IMR-90 (cell line): ENCODE measurements around the gene PNCK.

ENCODE experiments used
- CEBPB ChIP-seq: IDR thresholded peaks from 2 replicates; pipeline ENCODE4 v1.6.1; 2012; ENCODE audit warnings: low read depth, low read length, improper control_type of control experiment
- CHD1 ChIP-seq: IDR thresholded peaks from 2 replicates; pipeline ENCODE4 v1.6.1; 2012; ENCODE audit warnings: low read depth, low read length, improper control_type of control experiment
- CTCF ChIP-seq: conservative IDR thresholded peaks from 2 replicates; pipeline ENCODE4 v1.5.1; 2012; ENCODE audit warnings: mild to moderate bottlenecking, low read depth, low read length, improper control_type of control experiment
- POLR2A ChIP-seq: IDR thresholded peaks from 2 replicates; pipeline ENCODE4 v1.6.1; 2012; ENCODE audit warnings: mild to moderate bottlenecking, low read depth, low read length
- RAD21 ChIP-seq: IDR thresholded peaks from 2 replicates; pipeline ENCODE4 v1.6.1; 2012; ENCODE audit warnings: low read length, improper control_type of control experiment
- RCOR1 ChIP-seq: IDR thresholded peaks from 2 replicates; pipeline ENCODE4 v1.6.1; 2012; ENCODE audit warnings: mild to moderate bottlenecking, low read length, improper control_type of control experiment; ENCODE audit not compliant: insufficient replicate concordance
- RFX5 ChIP-seq: IDR thresholded peaks from 2 replicates; pipeline ENCODE4 v1.8.0; 2012; ENCODE audit warnings: low read depth, mild to moderate bottlenecking, low read length, moderate library complexity
- USF2 ChIP-seq: fragments of 150-350 bp; IDR thresholded peaks from 2 replicates; pipeline ENCODE4 v1.6.1; 2017; ENCODE audit warnings: mild to moderate bottlenecking, antibody characterized with exemption, low read length, low read depth

- no peak for TF ChIP-seq CTCF
- TF ChIP-seq RFX5, result no peak
- TF ChIP-seq CEBPB, result no peak
- TF ChIP-seq USF2, result no peak
- no peak for TF ChIP-seq POLR2A
- no peak for TF ChIP-seq CHD1
- TF ChIP-seq RCOR1, result no peak
- TF ChIP-seq RAD21, result no peak
Observed at GRCh38 chrX:153719701-153720100, 46.1 kb upstream of the PNCK start.
